SK-N-SH (cell line): ENCODE results near the gene RAB40C. TPM values are rescaled to one million over a fixed set of nuclear protein-coding genes. Genes with fewer than 3 reads are reported as not detected.

Experiments
- CTCF ChIA-PET: fragments of 300-600, 350-600 bp; formaldehyde crosslinking; extraction: SDS; loops from one replicate; lab custom pipeline; 2021; lab: Yijun Ruan, JAX
- POLR2A ChIA-PET: fragments of 350-600 bp; sonication (Branson Sonifier 250); formaldehyde crosslinking; extraction: SDS; loops from one replicate; lab custom pipeline; 2020; ENCODE audit warnings: antibody characterized with exemption, inconsistent platforms; lab: Yijun Ruan, JAX
- DNase-seq: peaks from one replicate; pipeline ENCODE4 v3.0.0; 2012
- H2AFZ ChIP-seq: fragments of 200-600 bp; sonication (generic); 2 replicates; pipeline ENCODE4 v1.8.1; 2016; ENCODE audit warnings: antibody characterized with exemption, mild to moderate bottlenecking, low read depth
- H3F3A ChIP-seq: fragments of 200-600 bp; sonication (generic); replicated peaks from 2 replicates; pipeline ENCODE3; 2016; ENCODE audit warnings: antibody characterized with exemption, mild to moderate bottlenecking; ENCODE audit not compliant: insufficient read depth
- H3K27ac ChIP-seq, 2 experiments: fragments of 200-500 bp in 1 of 2; fragments of 200-600 bp in 1 of 2; sonication (Bioruptor generic) in 1 of 2; sonication (generic), shearing (Covaris generic) in 1 of 2; 2 replicates each; pipeline versions ENCODE4 v1.5.1 to v1.6.1; 2014 to 2016; ENCODE audit warnings: low read depth in 2 of 2, inconsistent platforms in 1 of 2, low read length in 1 of 2, mild to moderate bottlenecking in 1 of 2, mixed read lengths in 1 of 2
- H3K27me3 ChIP-seq: fragments of 200-600 bp; sonication (generic), shearing (Covaris generic); 2 replicates; pipeline ENCODE4 v1.6.1; 2016; ENCODE audit warnings: mixed run types; ENCODE audit not compliant: insufficient read depth
- H3K36me3 ChIP-seq, 2 experiments: fragments of 200-500 bp in 1 of 2; fragments of 200-600 bp in 1 of 2; sonication (Bioruptor generic) in 1 of 2; sonication (generic) in 1 of 2; replicated peaks in 1 of 2; 2 replicates each; pipeline versions ENCODE3 to v1.5.1; 2014 to 2016; ENCODE audit warnings: low read length in 1 of 2, mild to moderate bottlenecking in 1 of 2; ENCODE audit not compliant: insufficient read depth in 2 of 2, control insufficient read depth in 1 of 2
- H3K4me1 ChIP-seq, 2 experiments: fragments of 200-500 bp in 1 of 2; fragments of 200-600 bp in 1 of 2; sonication (Bioruptor generic) in 1 of 2; sonication (generic), shearing (Covaris generic) in 1 of 2; 2 replicates each; pipeline versions ENCODE4 v1.5.1 to v1.6.1; 2014 to 2016; ENCODE audit warnings: low read depth in 1 of 2, low read length in 1 of 2, mixed run types in 1 of 2; ENCODE audit not compliant: insufficient read depth in 2 of 2, control insufficient read depth in 1 of 2
- H3K4me2 ChIP-seq: fragments of 200-600 bp; sonication (generic), shearing (Covaris generic); 2 replicates; pipeline ENCODE4 v1.6.1; 2017; ENCODE audit warnings: mixed run types
- H3K4me3 ChIP-seq, 2 experiments: fragments of 200-500 bp in 1 of 2; fragments of 200-600 bp in 1 of 2; sonication (Bioruptor generic) in 1 of 2; sonication (generic), shearing (Covaris generic) in 1 of 2; 2 replicates each; pipeline versions ENCODE4 v1.5.1 to v1.8.1; 2014 to 2016; ENCODE audit warnings: low read depth in 2 of 2, inconsistent platforms in 1 of 2, low read length in 1 of 2, mild to moderate bottlenecking in 1 of 2, mixed read lengths in 1 of 2, moderate library complexity in 1 of 2
- H3K79me2 ChIP-seq: fragments of 200-600 bp; sonication (generic); 2 replicates; pipeline ENCODE4 v1.8.1; 2017; ENCODE audit warnings: mild to moderate bottlenecking; ENCODE audit not compliant: insufficient read depth
- H3K9ac ChIP-seq: fragments of 200-600 bp; sonication (generic); 2 replicates; pipeline ENCODE4 v1.6.1; 2017; ENCODE audit warnings: mixed run types
- H3K9me2 ChIP-seq: fragments of 200-600 bp; sonication (generic); 2 replicates; pipeline ENCODE4 v1.6.1; 2017; ENCODE audit warnings: mixed run types
- H3K9me3 ChIP-seq: fragments of 200-600 bp; sonication (generic); 2 replicates; pipeline ENCODE4 v1.6.1; 2017; ENCODE audit warnings: mixed run types, mild to moderate bottlenecking, moderate library complexity
- H4K20me1 ChIP-seq: fragments of 200-600 bp; sonication (generic); 2 replicates; pipeline ENCODE4 v1.6.1; 2017; ENCODE audit warnings: mild to moderate bottlenecking, mixed run types; ENCODE audit not compliant: insufficient read depth
- CHD2 ChIP-seq: fragments of 150-350 bp; IDR thresholded peaks from 2 replicates; pipeline ENCODE4 v1.6.1; 2018; ENCODE audit warnings: low read length; ENCODE audit not compliant: partially characterized antibody
- CTCF ChIP-seq: fragments of 200-600 bp; sonication (generic); IDR thresholded peaks from 2 replicates; pipeline ENCODE4 v1.6.1; 2017; ENCODE audit warnings: antibody characterized with exemption, mild to moderate bottlenecking, moderate library complexity
- ELF1 ChIP-seq: IDR thresholded peaks from 2 replicates; pipeline ENCODE4 v1.4.0; 2012
- FOXJ3 ChIP-seq: sonication (generic); formaldehyde crosslinking; IDR thresholded peaks from 2 replicates; pipeline ENCODE4 v1.5.1; 2020; ENCODE audit warnings: mild to moderate bottlenecking, missing genetic modification reagents
- JUND ChIP-seq: IDR thresholded peaks from 2 replicates; pipeline ENCODE4 v1.4.0; 2012
- MAX ChIP-seq: IDR thresholded peaks from 2 replicates; pipeline ENCODE4 v1.4.0; 2012; ENCODE audit warnings: low read depth
- NFIC ChIP-seq: IDR thresholded peaks from 2 replicates; pipeline ENCODE4 v1.4.0; 2012; ENCODE audit warnings: borderline replicate concordance
- PBX3 ChIP-seq: IDR thresholded peaks from 2 replicates; pipeline ENCODE4; 2012
- POLR2AphosphoS5 ChIP-seq: IDR thresholded peaks from 2 replicates; pipeline ENCODE4 v1.6.1; 2012; ENCODE audit warnings: low read depth, low read length
- RAD21 ChIP-seq: IDR thresholded peaks from 2 replicates; pipeline ENCODE4 v1.6.1; 2012; ENCODE audit warnings: mild to moderate bottlenecking, low read length
- SIN3A ChIP-seq: IDR thresholded peaks from 2 replicates; pipeline ENCODE4 v1.6.1; 2012; ENCODE audit warnings: low read depth, mild to moderate bottlenecking, low read length, moderate library complexity, borderline replicate concordance
- SMC3 ChIP-seq: IDR thresholded peaks from 2 replicates; pipeline ENCODE4 v1.6.1; 2012; ENCODE audit warnings: low read depth, low read length, improper control_type of control experiment
- WGBS: methylation state at CpG from one replicate; pipeline ENCODE4 v1.1.6; 2017; ENCODE audit warnings: low lambda C conversion rate; 5-methylcytosine and 5-hydroxymethylcytosine counted together
- polyA plus RNA-seq, 3 experiments: library from polyadenylated mRNA; depleted of rRNA; stranded (reverse); fragments of >200 nt; gene quantifications; 2 replicates each; pipeline ENCODE4 v1.2.3, GENCODE V29; 2012
- TF ChIP-seq, protein P1 (sequence below): IDR thresholded peaks from 2 replicates; pipeline ENCODE4 v1.4.0; 2012; ENCODE audit warnings: low read depth, borderline replicate concordance

The RAB40C gene
- polyA plus RNA-seq, 1 of the 3 experiments (the other 2 are of a cell fraction) = 13.0 TPM

DNA sequence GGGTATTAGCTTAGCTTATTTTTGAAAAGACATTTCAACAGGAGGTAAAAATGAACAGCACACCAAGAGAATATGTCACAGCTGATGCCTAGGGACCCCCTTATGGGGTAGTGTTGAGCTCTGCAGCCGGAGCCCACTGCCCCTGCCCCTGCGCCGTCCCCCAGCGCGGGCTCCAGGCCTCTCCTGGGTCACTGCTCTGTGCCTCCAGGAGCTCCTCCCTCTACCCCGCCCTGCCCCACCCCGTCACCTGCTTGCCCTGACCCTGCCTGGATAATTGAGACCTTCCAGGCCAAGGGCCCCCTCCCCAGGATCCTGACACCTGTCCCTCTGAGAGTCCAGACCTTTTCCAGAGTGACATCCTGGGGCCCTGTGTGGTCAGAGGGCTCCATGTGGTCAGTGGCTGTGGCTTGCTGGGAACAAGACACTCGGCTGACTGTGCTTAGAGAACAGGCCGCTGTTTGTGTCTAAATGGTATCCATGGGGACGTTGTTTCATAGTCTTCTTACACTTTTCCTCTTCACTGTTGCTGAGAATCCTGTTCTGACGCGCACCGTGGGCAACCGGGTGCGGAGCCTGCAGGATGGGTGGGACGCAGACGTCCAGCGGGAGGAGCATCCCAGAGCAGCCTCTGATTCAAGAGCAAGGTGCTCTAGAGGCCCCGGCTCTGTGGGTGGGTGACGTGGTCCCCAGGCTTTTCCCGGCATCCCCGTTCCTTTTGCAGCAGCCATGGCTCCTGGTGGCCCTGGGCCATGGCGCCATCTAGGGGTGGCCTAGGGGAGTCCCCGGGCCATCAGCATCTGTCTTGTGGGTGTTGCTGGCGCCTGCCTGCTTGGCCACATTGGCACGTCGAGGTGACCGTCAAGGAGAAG, 20.9 kb downstream of the RAB40C start:
- no peak overlapping the region for H2AFZ ChIP-seq
- no peak overlapping the region for H3K4me2 ChIP-seq
- CTCF ChIA-PET = interaction anchor here (1.0 to 2.7 kb wide), 4 partner anchors 8 to 32 kb away, joined by 3 to 11 read pairs (median 6); no protein-coding TSS in a partner anchor
- POLR2A ChIA-PET = no interaction called here
- no peaks in the 10 kb centered on the region for H3F3A ChIP-seq
- H3K79me2 ChIP-seq = peaks cover 8% of the 10 kb centered on the region
- H3K9me2 ChIP-seq = no peaks in the 10 kb centered on the region
- no peaks in the 10 kb centered on the region for H3K27me3 ChIP-seq
- no peaks in the 10 kb centered on the region for H3K9me3 ChIP-seq
- H3K4me1 ChIP-seq = no peaks in the 10 kb centered on the region; a peak in 1 of 4 replicates
- peaks cover 6% of the 10 kb centered on the region; the same call in 1 of the 2 replicates for H4K20me1 ChIP-seq
- TF ChIP-seq RAD21 (peak; percentile 58), POLR2AphosphoS5 (no peak), NFIC (no peak), MAX (no peak), JUND (no peak), ELF1 (no peak), SMC3 (peak; percentile 28), CHD2 (no peak), FOXJ3 (CRISPR knock-in tag) (no peak), SIN3A (no peak), CTCF (peak; percentile 58), PBX3 (no peak)
- TF ChIP-seq, protein P1, sequence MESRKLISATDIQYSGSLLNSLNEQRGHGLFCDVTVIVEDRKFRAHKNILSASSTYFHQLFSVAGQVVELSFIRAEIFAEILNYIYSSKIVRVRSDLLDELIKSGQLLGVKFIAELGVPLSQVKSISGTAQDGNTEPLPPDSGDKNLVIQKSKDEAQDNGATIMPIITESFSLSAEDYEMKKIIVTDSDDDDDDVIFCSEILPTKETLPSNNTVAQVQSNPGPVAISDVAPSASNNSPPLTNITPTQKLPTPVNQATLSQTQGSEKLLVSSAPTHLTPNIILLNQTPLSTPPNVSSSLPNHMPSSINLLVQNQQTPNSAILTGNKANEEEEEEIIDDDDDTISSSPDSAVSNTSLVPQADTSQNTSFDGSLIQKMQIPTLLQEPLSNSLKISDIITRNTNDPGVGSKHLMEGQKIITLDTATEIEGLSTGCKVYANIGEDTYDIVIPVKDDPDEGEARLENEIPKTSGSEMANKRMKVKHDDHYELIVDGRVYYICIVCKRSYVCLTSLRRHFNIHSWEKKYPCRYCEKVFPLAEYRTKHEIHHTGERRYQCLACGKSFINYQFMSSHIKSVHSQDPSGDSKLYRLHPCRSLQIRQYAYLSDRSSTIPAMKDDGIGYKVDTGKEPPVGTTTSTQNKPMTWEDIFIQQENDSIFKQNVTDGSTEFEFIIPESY = no peak
- H3K4me3 ChIP-seq = no peak overlapping the region
- H3K9ac ChIP-seq = no peak overlapping the region
- peak; percentile 78 for DNase-seq
- 74% methylated on average over 9 of the region's 28 CpGs for WGBS
- no peaks in the 10 kb centered on the region for H3K36me3 ChIP-seq
- H3K27ac ChIP-seq = no peak overlapping the region
